ENCODE data around the gene GRAMD1B. TPM values are rescaled to one million over a fixed set of nuclear protein-coding genes. Genes with fewer than 3 reads are reported as not detected.

Gene GRAMD1B
- total RNA-seq, 1 donor from 2014 or later: 155 TPM

- no peak for DNase-seq (ENCODE audit: low spot score)
Measured at GRCh38 chr11:123474994-123475393, 44.9 kb downstream of the GRAMD1B start.

GRCh38 chr11:123475469-123475868 lies 45.4 kb downstream of the GRAMD1B start:
- Mint-ChIP-seq H3K9me3 (no peaks in the 10 kb centered on the region), H3K27ac (peak overlapping the region; percentile 63), H3K4me3 (no peak overlapping the region), H3K36me3 (ENCODE audit: low read depth) (peaks cover 20% of the 10 kb centered on the region), H3K4me1 (ENCODE audit: low read depth) (peaks cover 74% of the 10 kb centered on the region), H3K27me3 (ENCODE audit: insufficient read depth) (no peaks in the 10 kb centered on the region)
- DNase-seq (ENCODE audit: low spot score): no peak
- intact Hi-C loops (cut with micrococcal nuclease): no loop called here

More at GRCh38 chr11:123474994-123475393, 44.9 kb downstream of the GRAMD1B start:
- Mint-ChIP-seq H3K4me1 (ENCODE audit: low read depth) (peaks cover 74% of the 10 kb centered on the region), H3K27ac (no peak overlapping the region), H3K27me3 (ENCODE audit: insufficient read depth) (no peaks in the 10 kb centered on the region), H3K9me3 (no peaks in the 10 kb centered on the region), H3K4me3 (no peak overlapping the region), H3K36me3 (ENCODE audit: low read depth) (peaks cover 20% of the 10 kb centered on the region)
- intact Hi-C loops (cut with micrococcal nuclease): no loop called here

DNA sequence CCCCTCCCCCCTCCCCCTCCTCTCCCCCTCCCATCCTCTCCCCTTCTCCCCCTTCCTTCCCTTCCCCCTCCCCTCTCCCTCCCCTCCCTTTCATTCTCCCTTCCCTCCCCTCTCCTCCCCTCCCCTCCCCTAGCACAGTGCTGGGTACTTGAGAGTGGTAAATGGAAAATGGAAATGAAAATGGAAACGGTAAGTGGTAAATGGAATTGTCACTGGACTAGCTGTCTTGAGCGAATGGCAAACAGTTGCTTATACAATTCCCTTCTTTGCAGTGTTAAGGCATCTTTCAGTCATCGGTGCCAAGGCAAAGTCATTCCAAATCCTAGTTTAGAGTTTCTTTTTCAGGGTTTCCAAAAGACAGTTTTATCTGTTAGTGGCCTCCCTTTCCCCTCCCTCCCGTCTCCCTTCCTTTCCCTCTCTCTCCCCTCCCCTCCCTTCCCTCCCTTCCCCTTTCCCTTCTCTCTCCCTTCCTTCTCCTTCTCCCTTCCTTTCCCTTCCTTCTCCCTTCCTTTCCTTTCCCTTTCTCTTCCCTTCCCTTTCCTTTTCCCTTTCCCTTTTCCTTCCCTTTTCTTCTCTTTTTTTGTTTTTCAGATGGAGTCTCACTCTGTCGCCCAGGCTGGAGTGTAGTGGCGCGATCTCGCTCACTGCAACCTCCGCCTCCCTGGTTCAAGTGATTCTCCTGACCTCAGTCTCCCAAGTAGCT lies 47.3 kb downstream of the GRAMD1B start:
- no peak for DNase-seq (ENCODE audit: low spot score)
- Mint-ChIP-seq H3K4me3 (no peak overlapping the region), H3K36me3 (ENCODE audit: low read depth) (peaks cover 30% of the 10 kb centered on the region), H3K4me1 (ENCODE audit: low read depth) (peaks cover 72% of the 10 kb centered on the region), H3K27me3 (ENCODE audit: insufficient read depth) (no peaks in the 10 kb centered on the region), H3K9me3 (no peaks in the 10 kb centered on the region), H3K27ac (peak overlapping the region; percentile 74)
- intact Hi-C loops (cut with micrococcal nuclease): no loop called here

GRCh38 chr11:123478352-123478987 lies 48.4 kb downstream of the GRAMD1B start:
- peak; percentile 9 for DNase-seq (ENCODE audit: low spot score)
- H3K27me3 Mint-ChIP-seq (ENCODE audit: insufficient read depth): no peaks in the 10 kb centered on the region
- H3K4me3 Mint-ChIP-seq: peak overlapping the region; percentile 32
- intact Hi-C loops (cut with micrococcal nuclease): loop anchor here (1.0 kb wide), 8 partner anchors 24 to 367 kb away; no protein-coding TSS in a partner anchor
- peaks cover 78% of the 10 kb centered on the region for H3K4me1 Mint-ChIP-seq (ENCODE audit: low read depth)
- H3K27ac Mint-ChIP-seq: peak overlapping the region; percentile 70
- no peaks in the 10 kb centered on the region for H3K9me3 Mint-ChIP-seq
- peaks cover 35% of the 10 kb centered on the region for H3K36me3 Mint-ChIP-seq (ENCODE audit: low read depth)

DNA sequence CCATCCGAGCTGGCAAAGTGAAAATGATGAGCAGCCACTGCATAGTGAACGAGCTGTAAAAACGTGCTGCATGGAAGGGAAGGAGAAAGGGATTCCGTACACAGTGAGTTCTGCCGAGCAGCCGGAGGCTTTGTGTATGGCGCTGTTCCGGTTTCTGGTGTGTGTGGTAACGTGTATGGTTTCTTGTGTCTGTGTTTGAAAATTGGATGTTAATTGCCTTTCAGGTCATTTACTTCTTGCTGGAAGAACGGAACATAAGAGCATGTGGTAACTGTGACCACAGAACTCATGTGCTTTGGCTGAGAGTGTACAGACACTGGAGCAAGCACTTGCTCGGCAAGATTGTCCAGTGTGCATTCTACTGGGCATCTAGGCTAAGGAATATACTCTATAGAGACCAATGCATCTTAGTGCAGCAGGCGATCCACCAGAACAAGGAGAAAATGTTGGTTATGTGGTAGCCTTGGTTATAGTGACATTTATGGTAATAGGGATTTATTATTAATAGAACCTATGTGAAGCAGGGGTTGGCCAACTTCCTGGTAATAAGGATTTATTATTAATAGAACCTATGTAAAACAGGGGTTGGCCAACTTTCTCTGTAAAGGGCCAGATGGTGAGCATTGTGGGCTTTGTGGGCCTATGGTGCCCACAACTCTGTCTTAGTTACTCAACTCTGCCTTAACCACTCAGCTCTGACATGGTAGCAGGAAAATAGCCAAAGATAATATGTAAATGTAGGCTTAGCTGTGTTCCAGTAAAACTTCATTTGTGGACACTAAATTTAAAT lies 49.2 kb downstream of the GRAMD1B start:
- intact Hi-C loops (cut with micrococcal nuclease): loop anchor here (1.0 kb wide), 1 partner anchor 121 kb away; no protein-coding TSS in a partner anchor
- peaks cover 78% of the 10 kb centered on the region for H3K4me1 Mint-ChIP-seq (ENCODE audit: low read depth)
- H3K4me3 Mint-ChIP-seq: no peak overlapping the region
- no peak for DNase-seq (ENCODE audit: low spot score)
- peak overlapping the region; percentile 59 for H3K27ac Mint-ChIP-seq
- H3K9me3 Mint-ChIP-seq: no peaks in the 10 kb centered on the region
- peaks cover 39% of the 10 kb centered on the region for H3K36me3 Mint-ChIP-seq (ENCODE audit: low read depth)
- no peaks in the 10 kb centered on the region for H3K27me3 Mint-ChIP-seq (ENCODE audit: insufficient read depth)

GRCh38 chr11:123480290-123480815 lies 50.3 kb downstream of the GRAMD1B start:
- peak overlapping the region; percentile 79 for H3K27ac Mint-ChIP-seq
- peaks cover 48% of the 10 kb centered on the region for H3K36me3 Mint-ChIP-seq (ENCODE audit: low read depth)
- no peaks in the 10 kb centered on the region for H3K27me3 Mint-ChIP-seq (ENCODE audit: insufficient read depth)
- DNase-seq (ENCODE audit: low spot score): no peak
- peaks cover 73% of the 10 kb centered on the region for H3K4me1 Mint-ChIP-seq (ENCODE audit: low read depth)
- H3K9me3 Mint-ChIP-seq: no peaks in the 10 kb centered on the region
- intact Hi-C loops (cut with micrococcal nuclease): no loop called here
- no peak overlapping the region for H3K4me3 Mint-ChIP-seq

DNA sequence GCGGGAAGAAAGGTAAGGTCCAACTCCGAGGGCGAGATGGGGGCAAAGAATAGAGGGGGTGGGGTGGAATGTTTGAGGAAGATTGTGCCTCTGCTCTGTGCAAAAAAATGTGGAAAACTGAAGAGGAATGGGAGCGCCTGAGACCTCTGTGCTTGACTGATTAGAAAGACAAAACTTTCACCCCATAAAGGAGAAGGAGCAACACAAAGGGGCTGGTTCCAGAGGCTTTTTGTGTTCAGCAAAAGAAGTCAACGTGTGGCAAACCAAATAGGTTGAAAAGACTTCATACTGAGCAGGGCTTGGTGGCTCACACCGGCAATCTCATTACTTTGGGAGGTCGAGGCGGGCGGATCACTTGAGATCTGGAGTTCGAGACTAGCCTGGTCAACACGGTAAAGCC lies 50.8 kb downstream of the GRAMD1B start:
- H3K4me3 Mint-ChIP-seq: no peak overlapping the region
- H3K27me3 Mint-ChIP-seq (ENCODE audit: insufficient read depth): no peaks in the 10 kb centered on the region
- H3K36me3 Mint-ChIP-seq (ENCODE audit: low read depth): peaks cover 47% of the 10 kb centered on the region
- peaks cover 68% of the 10 kb centered on the region for H3K4me1 Mint-ChIP-seq (ENCODE audit: low read depth)
- intact Hi-C loops (cut with micrococcal nuclease): no loop called here
- peak overlapping the region; percentile 79 for H3K27ac Mint-ChIP-seq
- no peak for DNase-seq (ENCODE audit: low spot score)
- H3K9me3 Mint-ChIP-seq: no peaks in the 10 kb centered on the region

DNA sequence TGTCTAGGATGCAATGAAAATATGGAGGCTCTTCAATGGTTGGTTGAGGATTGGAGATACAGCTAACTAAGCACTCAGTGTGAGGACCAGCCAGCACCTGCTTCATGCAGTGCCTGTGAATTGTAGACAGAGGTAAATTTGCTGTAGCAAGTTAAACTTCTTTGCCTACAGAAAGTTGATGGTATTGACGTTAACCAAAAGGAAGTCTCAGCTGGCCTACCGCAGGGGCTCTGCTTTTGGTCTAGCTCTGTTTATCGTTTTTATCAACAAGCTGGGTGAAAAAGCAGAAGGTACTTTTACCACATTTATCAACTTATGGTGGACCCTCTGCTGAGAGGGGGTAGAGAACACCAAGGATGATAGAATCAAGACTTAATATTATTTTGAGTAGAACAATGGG lies 51.6 kb downstream of the GRAMD1B start:
- Mint-ChIP-seq H3K4me1 (ENCODE audit: low read depth) (peaks cover 63% of the 10 kb centered on the region), H3K36me3 (ENCODE audit: low read depth) (peaks cover 47% of the 10 kb centered on the region), H3K9me3 (no peaks in the 10 kb centered on the region), H3K4me3 (no peak overlapping the region), H3K27ac (peak overlapping the region; percentile 71), H3K27me3 (ENCODE audit: insufficient read depth) (no peaks in the 10 kb centered on the region)
- intact Hi-C loops (cut with micrococcal nuclease): no loop called here
- no peak for DNase-seq (ENCODE audit: low spot score)

- no peaks in the 10 kb centered on the region for H3K27me3 Mint-ChIP-seq (ENCODE audit: insufficient read depth)
- intact Hi-C loops (cut with micrococcal nuclease): no loop called here
- no peak overlapping the region for H3K4me3 Mint-ChIP-seq
- no peak overlapping the region for H3K27ac Mint-ChIP-seq
- no peaks in the 10 kb centered on the region for H3K9me3 Mint-ChIP-seq
- DNase-seq (ENCODE audit: low spot score): no peak
- peaks cover 60% of the 10 kb centered on the region for H3K4me1 Mint-ChIP-seq (ENCODE audit: low read depth)
- peaks cover 48% of the 10 kb centered on the region for H3K36me3 Mint-ChIP-seq (ENCODE audit: low read depth)
Measured at GRCh38 chr11:123482218-123482617, 52.1 kb downstream of the GRAMD1B start.

DNA sequence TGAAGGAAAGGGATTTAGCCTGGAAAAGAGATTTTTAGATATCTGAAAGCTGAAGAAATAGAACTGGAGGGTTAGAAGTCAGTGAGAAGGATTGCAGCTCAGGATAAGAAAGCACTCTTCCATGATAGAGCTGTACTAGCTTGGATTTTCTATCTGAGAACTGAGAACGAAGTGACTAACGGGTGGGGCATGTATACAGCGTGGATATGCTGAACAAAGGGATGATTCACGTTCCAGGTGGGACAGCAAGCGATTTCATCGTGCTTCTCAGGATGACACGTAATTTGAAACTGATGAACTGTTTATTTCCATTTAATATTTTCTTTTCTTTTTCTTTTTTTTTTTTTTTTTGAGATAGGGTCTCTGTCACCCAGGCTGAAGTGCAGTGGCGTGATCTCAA lies 53.0 kb downstream of the GRAMD1B start:
- peaks cover 55% of the 10 kb centered on the region for H3K4me1 Mint-ChIP-seq (ENCODE audit: low read depth)
- H3K36me3 Mint-ChIP-seq (ENCODE audit: low read depth): peaks cover 50% of the 10 kb centered on the region
- DNase-seq (ENCODE audit: low spot score): no peak
- H3K9me3 Mint-ChIP-seq: no peaks in the 10 kb centered on the region
- intact Hi-C loops (cut with micrococcal nuclease): no loop called here
- no peaks in the 10 kb centered on the region for H3K27me3 Mint-ChIP-seq (ENCODE audit: insufficient read depth)
- no peak overlapping the region for H3K4me3 Mint-ChIP-seq
- no peak overlapping the region for H3K27ac Mint-ChIP-seq

DNA sequence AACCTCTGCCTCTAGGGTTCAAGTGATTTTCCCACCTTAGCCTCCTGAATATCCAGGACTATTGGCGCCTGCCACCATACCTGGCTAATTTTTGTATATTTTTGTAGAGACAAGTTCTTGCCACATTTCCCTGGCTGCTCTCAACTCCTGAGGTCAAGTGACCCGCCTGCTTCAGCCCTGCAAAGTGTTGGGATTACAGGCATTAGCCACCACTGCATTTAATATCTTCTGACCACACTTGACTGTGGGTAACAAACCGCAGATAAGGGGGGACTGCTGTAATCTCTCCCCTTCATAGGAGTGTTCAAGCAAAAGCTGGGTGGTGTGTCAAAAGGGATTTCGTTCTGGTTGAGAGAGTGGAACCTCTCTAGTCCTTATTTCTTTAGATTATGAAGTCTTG lies 53.4 kb downstream of the GRAMD1B start:
- H3K4me1 Mint-ChIP-seq (ENCODE audit: low read depth): peaks cover 51% of the 10 kb centered on the region
- no peak overlapping the region for H3K27ac Mint-ChIP-seq
- H3K36me3 Mint-ChIP-seq (ENCODE audit: low read depth): peaks cover 46% of the 10 kb centered on the region

GRCh38 chr11:123484448-123484847 lies 54.4 kb downstream of the GRAMD1B start:
- no peaks in the 10 kb centered on the region for H3K27me3 Mint-ChIP-seq (ENCODE audit: insufficient read depth)
- H3K27ac Mint-ChIP-seq: peak overlapping the region; percentile 5
- intact Hi-C loops (cut with micrococcal nuclease): no loop called here
- H3K4me1 Mint-ChIP-seq (ENCODE audit: low read depth): peaks cover 41% of the 10 kb centered on the region
- H3K36me3 Mint-ChIP-seq (ENCODE audit: low read depth): peaks cover 42% of the 10 kb centered on the region
- DNase-seq (ENCODE audit: low spot score): no peak
- no peaks in the 10 kb centered on the region for H3K9me3 Mint-ChIP-seq
- no peak overlapping the region for H3K4me3 Mint-ChIP-seq

More for the DNA sequence above, 53.4 kb downstream of the GRAMD1B start:
- no peak for DNase-seq (ENCODE audit: low spot score)
- Mint-ChIP-seq H3K27me3 (ENCODE audit: insufficient read depth) (no peaks in the 10 kb centered on the region), H3K9me3 (no peaks in the 10 kb centered on the region), H3K4me3 (no peak overlapping the region)
- intact Hi-C loops (cut with micrococcal nuclease): no loop called here

All from activated T-helper 1 cell treated with anti-CD3 and anti-CD28 coated beads, Interleukin-12 subunit alpha, Interleukin-12 subunit beta, Interleukin-2, Interleukin-4 antibody, amounts not matched to agents 30 ng/mL and 10 ng/mL and 1 ng/mL, durations not matched to agents 14 hours and 24 hours and 36 hours (primary cell).